HG02763 (cell line): Measurements from ENCODE around the gene FOXP2.

ENCODE experiments used
- ATAC-seq: cut with Tn5 transposase; IDR thresholded peaks from one replicate; pipeline ENCODE4 v1.9.1; 2021; ENCODE audit warnings: mild to moderate bottlenecking, moderate library complexity; ENCODE audit not compliant: unreplicated experiment

The FOXP2 gene

DNA sequence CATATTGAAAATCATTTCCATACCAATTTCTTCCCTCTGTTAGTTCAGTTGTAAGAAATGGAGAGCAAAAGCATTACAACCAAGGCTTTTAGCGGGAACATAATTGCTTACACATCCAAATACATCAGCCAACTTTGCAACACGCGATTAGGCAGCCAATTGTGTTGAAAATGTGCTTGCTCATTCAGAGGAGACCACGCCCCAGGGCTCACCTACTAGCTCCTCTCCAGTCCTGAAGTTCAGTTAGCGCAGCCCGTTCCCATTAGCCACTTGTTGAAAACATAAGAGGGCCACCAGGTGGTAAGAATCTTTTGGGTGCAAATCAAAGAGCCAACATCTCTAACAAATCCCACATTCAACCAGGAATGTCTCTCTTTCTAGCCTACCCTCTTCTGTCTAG lies 294.0 kb downstream of the FOXP2 start:
- ATAC-seq: no peak

DNA sequence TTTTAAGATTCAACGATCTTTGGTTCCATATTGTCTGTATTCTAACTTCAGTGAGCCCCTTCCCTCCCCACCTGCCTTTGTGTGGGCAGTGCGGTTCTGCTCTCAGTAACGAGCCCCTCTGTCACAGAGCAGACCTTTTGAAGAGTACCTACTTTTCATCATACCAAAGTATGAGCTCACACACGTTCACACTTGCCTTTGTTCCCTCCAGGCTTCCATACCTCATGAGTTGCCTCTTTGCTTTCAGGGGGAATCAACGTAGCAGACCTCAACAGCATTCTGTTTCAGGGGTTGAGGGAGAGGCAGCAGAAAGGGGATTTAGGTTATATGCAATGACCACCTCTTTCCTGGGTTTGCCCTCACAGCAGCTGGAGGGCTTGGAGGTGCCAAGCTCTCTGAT lies 295.9 kb downstream of the FOXP2 start:
- ATAC-seq: no peak

DNA sequence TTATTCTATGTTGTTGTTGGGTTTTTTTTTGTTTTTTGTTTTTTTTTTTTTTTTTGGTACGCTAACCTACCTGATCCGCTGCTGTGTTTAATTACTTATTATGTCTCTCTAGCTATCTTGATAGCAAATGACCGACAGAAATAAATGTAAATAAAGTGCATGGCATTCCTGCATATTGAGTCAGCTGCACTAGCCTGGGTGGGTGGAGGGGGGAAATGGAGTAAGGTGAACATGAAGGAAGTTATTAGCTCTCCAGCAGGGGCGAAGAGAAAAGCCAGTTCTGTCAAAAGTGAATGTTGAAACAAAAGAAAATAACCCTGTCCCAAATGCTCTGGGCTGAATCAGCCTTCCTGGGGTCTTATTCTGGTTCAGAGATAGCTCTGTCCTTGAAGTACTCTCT lies 296.6 kb downstream of the FOXP2 start:
- ATAC-seq: no peak

DNA sequence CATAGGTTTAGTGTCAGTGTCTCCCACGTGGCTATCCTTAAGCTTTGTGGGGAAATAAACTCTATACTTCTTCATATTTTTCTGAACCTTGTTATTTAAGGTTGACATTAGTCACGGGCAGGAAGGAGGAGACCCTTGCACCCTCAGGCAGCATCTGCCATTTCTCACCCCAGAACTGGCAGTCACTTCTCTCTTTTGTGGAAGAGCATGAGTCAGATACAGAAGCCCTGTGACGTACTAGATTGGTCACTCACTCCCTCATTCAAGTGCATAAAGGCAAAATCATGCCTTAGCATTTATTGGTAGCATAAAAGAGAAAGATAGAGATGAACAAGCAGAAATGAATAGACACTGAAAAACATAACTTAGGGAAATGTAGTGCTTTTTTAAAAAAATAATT lies 301.3 kb downstream of the FOXP2 start:
- ATAC-seq: no peak

DNA sequence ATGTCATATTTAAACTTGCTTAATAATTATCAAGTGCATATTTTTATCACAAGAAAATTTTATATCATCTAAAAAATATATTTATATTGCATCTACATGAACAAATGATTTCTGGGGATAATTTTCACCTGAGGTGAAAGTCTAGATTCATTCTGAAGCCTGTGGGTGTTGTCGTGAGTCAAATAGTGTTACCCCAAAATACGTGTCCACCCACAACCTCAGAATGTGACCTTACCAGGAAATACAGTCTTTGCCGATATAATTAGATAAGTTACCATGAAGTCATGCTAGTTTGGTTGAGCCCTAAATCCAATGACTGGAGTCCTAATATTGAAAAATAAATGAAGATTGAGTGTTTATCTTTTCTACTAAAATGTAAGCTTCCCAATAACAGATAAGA lies 304.2 kb downstream of the FOXP2 start:
- ATAC-seq: no peak

DNA sequence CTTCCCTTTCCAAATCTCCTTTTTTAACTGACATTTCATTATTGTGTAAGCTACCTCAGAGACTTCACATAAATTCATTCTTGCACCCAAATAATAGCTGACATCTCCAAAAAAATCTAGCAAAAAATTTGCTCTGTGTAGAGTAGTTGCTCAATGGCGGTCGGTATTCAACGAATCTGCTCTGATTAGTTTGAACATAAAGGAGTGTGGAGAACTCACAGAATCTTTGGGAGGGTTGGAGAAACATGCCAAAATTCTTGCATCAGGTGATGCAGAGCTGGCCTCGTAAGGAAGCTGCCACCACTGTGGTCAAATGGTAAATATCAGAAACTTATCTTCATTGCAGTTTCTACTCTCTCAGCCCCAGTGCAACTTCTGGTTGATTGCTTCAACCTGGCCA lies 306.1 kb downstream of the FOXP2 start:
- ATAC-seq: no peak

DNA sequence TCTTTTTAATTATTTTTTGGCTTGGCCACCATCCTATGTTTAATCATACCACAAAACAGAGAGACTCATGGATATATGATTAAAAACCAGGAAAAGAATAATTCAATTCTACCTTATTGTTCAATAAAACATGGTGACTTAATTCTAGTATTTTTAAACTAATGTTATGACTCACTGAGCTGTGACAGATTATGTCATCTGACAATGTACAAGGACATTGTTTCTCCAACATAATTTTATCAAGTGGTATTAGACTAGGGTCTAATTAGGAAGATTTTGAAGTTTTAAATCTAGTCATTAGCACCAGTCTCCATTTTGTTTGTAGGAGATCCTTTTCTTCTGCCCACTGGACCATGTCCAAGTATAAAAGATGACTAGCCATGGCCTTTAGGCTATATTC lies 307.9 kb downstream of the FOXP2 start:
- ATAC-seq: no peak

DNA sequence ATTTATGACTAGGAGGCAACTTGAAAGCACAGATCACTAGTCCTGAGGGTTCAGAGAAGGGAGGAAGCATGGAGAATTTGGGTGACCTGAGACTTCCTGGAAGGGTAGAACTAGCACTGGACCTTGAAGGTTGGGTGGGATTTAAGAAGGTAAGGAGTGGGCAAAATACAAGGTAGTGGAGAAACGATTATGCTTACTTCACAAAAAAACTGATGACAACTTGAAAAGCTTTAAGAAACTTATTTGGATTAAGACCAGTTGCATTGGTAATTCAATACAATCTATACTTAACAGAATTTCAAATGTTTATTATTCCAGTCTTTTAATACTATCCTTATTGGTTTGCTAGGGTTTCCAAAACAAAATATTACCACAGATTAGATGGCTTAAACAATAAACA lies 308.7 kb downstream of the FOXP2 start:
- ATAC-seq: no peak

DNA sequence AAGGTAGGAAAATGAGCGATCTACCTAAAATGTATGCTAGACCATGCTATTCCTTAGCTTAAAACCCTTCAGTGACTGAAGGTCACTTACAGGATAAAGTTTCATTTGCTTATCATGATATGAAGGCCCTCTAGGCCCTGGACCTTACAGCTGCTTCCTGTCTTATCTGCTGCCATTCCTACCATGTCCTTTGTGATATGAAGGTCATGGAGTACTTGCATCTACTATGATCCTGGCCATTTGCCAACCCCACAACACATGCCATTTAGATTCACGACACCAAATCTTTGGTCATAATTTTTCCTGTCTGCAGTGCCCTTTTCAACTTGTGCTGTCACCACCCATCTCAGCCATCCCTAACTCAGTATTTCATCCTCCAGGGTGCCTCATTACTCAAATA lies 325.5 kb downstream of the FOXP2 start:
- ATAC-seq: no peak

DNA sequence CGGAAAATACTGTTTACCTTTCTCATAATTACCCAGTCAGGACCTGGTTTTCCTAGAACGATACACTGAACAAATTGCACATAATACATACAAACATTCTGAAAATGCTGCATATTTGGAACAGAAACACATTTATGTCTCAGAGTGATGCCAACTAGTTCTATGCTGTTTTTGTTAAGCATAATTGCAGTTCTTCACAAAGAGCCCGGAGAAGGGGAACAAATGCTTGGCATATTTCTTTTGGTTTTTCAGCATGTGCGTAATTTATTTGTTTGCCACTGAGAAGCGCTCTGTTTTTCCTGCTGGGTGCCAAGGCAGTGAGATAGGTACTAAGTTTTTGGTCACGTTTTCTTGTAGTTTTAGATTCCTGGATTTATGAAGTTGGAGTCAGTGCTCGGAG lies 326.3 kb downstream of the FOXP2 start:
- no peak for ATAC-seq

DNA sequence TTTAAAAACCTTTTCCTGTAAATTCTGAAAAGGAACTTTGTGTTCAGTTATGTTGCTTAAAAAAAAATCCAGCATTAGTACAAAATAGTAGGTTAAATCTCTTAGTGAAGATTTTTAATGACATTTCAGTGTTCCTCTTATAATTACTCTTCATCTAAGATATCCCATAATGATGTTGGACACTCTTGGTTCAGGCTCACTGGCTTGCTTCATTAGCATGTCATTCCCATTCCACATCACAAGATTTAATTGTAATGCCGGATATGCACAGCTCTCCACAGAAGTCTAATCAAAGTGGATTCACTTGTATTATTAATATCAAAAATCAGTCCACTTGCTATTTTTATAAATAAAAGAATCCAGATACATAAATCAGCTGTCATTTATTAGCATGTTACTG lies 327.3 kb downstream of the FOXP2 start:
- no peak for ATAC-seq
